HepG2 (cell line): Measurements from ENCODE around the gene SIVA1. TPM values are rescaled to one million over a fixed set of nuclear protein-coding genes. Genes with fewer than 3 reads are reported as not detected.
A peak's percentile ranks its signal among the peaks of the same experiment; 100 is the strongest.

Source experiments
- ATAC-seq: fragments of 200-7000 bp; cut with Tn5 transposase; 3 replicates; pipeline ENCODE4 v1.9.1; 2020; ENCODE audit warnings: mild to moderate bottlenecking, moderate library complexity
- Bru-seq: library from RNA; stranded (reverse); fragments of 400-500 nt; gene quantifications from one replicate; lab custom pipeline; 2021; lab: Mats Ljungman, UMichigan
- BruChase-seq, 2 experiments: library from RNA; stranded (reverse); fragments of 400-500 nt; gene quantifications; one replicate each; lab custom pipeline; 2021; lab: Mats Ljungman, UMichigan
- BruUV-seq: library from RNA; stranded (reverse); fragments of 400-500 nt; replicated peaks from 2 replicates; lab custom pipeline; 2021; lab: Mats Ljungman, UMichigan
- CTCF ChIA-PET: fragments of 300-600 bp; formaldehyde crosslinking; extraction: SDS; loops from one replicate; lab custom pipeline; 2021; ENCODE audit warnings: low total read pairs, inconsistent platforms, low intra/inter-chr PET ratio; lab: Yijun Ruan, JAX
- POLR2A ChIA-PET: fragments of 350-600 bp; sonication (Branson Sonifier 250); formaldehyde crosslinking; loops from one replicate; lab custom pipeline; 2020; ENCODE audit warnings: antibody characterized with exemption, inconsistent platforms; lab: Yijun Ruan, JAX
- DNase-seq: peaks from one replicate; pipeline ENCODE4 v3.0.0-alpha.2; 2015; ENCODE audit warnings: low spot score
- FAIRE-seq: peaks from 3 replicates; lab custom pipeline; 2011; peaks lifted over from hg19 to GRCh38; lab: Jason Lieb, UNC
- H2AFZ ChIP-seq: one replicate; pipeline ENCODE4 v1.6.1; 2011; ENCODE audit warnings: low read length, inconsistent platforms
- H3K27ac ChIP-seq: fragments of 300-600 bp; 3 replicates; pipeline ENCODE4 v1.8.0; 2011; ENCODE audit warnings: mixed run types, mild to moderate bottlenecking, mixed read lengths, low read length, inconsistent platforms; ENCODE audit not compliant: insufficient read depth; ENCODE audit errors: extremely low read length
- H3K27me3 ChIP-seq, 2 experiments: fragments of 200-600 bp in 1 of 2; 2 replicates in 1 of 2; 3 replicates in 1 of 2; pipeline versions ENCODE4 v1.6.0 to v1.8.0; 2011; ENCODE audit warnings: low read length in 2 of 2, mild to moderate bottlenecking in 2 of 2, moderate library complexity in 2 of 2, inconsistent platforms in 1 of 2; ENCODE audit not compliant: insufficient read depth in 2 of 2, control insufficient read depth in 1 of 2
- H3K36me3 ChIP-seq, 2 experiments: fragments of 200-600 bp in 1 of 2; replicated peaks in 1 of 2; 2 replicates in 1 of 2; 3 replicates in 1 of 2; pipeline versions ENCODE4 v1.5.1 to v1.8.0; 2011; ENCODE audit warnings: low read length in 2 of 2, inconsistent platforms in 1 of 2; ENCODE audit not compliant: insufficient read depth in 2 of 2, control insufficient read depth in 1 of 2
- H3K4me1 ChIP-seq: 2 replicates; pipeline ENCODE4 v1.5.1; 2012; ENCODE audit warnings: low read length, inconsistent platforms; ENCODE audit not compliant: insufficient read depth
- H3K4me2 ChIP-seq: 2 replicates; pipeline ENCODE4 v1.6.0; 2011; ENCODE audit warnings: low read depth, low read length, inconsistent platforms
- H3K4me3 ChIP-seq, 3 experiments: fragments of 200-600 bp in 1 of 3; sonication (generic), shearing (Covaris generic) in 1 of 3; replicated peaks in 1 of 3; 2 replicates each; pipeline ENCODE4 v1.5.1; 2011 to 2016; ENCODE audit warnings: low read length in 3 of 3, inconsistent platforms in 2 of 3, low read depth in 2 of 3, mild to moderate bottlenecking in 2 of 3, control low read depth in 1 of 3, mixed read lengths in 1 of 3; ENCODE audit not compliant: insufficient read depth in 1 of 3
- H3K79me2 ChIP-seq: one replicate; pipeline ENCODE4 v1.6.1; 2011; ENCODE audit warnings: low read length, inconsistent platforms; ENCODE audit not compliant: insufficient read depth
- H3K9ac ChIP-seq: 2 replicates; pipeline ENCODE4 v1.6.0; 2011; ENCODE audit warnings: mild to moderate bottlenecking, low read depth, low read length, inconsistent platforms; ENCODE audit not compliant: insufficient read depth
- H3K9me3 ChIP-seq: 2 replicates; pipeline ENCODE4 v1.5.1; 2012; ENCODE audit warnings: mild to moderate bottlenecking, low read length
- H4K20me1 ChIP-seq: 2 replicates; pipeline ENCODE4 v1.6.0; 2011; ENCODE audit warnings: inconsistent platforms, mild to moderate bottlenecking, low read length, moderate library complexity; ENCODE audit not compliant: insufficient read depth
- TBX2 ChIP-seq: sonication (generic); formaldehyde crosslinking; IDR thresholded peaks from 2 replicates; pipeline ENCODE4 v1.5.0; 2020; ENCODE audit warnings: missing genetic modification reagents, mild to moderate bottlenecking, borderline replicate concordance
- ZFP36L2 ChIP-seq: sonication (generic); formaldehyde crosslinking; IDR thresholded peaks from 2 replicates; pipeline ENCODE4 v1.4.0; 2020; ENCODE audit warnings: missing genetic modification reagents
- ZNF224 ChIP-seq: sonication (generic); formaldehyde crosslinking; IDR thresholded peaks from 2 replicates; pipeline ENCODE4 v1.5.0; 2020; ENCODE audit warnings: mild to moderate bottlenecking, missing genetic modification reagents
- ZNF589 ChIP-seq: sonication (generic); formaldehyde crosslinking; conservative IDR thresholded peaks from 2 replicates; pipeline ENCODE4 v1.8.0; 2022; ENCODE audit warnings: mild to moderate bottlenecking, moderate library complexity, missing genetic modification reagents
- ZNF7 ChIP-seq: IDR thresholded peaks from 2 replicates; pipeline ENCODE4 v1.6.1; 2016; ENCODE audit warnings: missing biosample characterization, missing genetic modification reagents
- ZNF782 ChIP-seq: sonication (generic); formaldehyde crosslinking; IDR thresholded peaks from 2 replicates; pipeline ENCODE4 v1.4.0; 2020; ENCODE audit warnings: missing genetic modification reagents, mild to moderate bottlenecking, borderline replicate concordance
- WGBS: methylation state at CpG from one replicate; pipeline ENCODE4 v1.1.6; 2017; ENCODE audit warnings: low lambda C conversion rate; 5-methylcytosine and 5-hydroxymethylcytosine counted together
- in situ Hi-C: cut with HindIII; loops from 2 replicates; pipeline ENCODE4 v1.10.0; 2017; ENCODE audit warnings: low pct_unique_long_range_greater_than_20kb; ENCODE audit not compliant: extremely low pct_ligation_motif_present
- intact Hi-C: fragments of 100-400 bp; cut with micrococcal nuclease; formaldehyde crosslinking; loops from one replicate; pipeline ENCODE4 v1.10.0; 2022; ENCODE audit not compliant: unreplicated experiment
- long read RNA-seq, 2 experiments: library from RNA in 1 of 2; library from polyadenylated mRNA in 1 of 2; stranded (forward) in 1 of 2; unstranded in 1 of 2; transcript quantifications; one replicate each; pipeline ENCODE4 v2.0.0, GENCODE V29; 2019 to 2022
- polyA minus RNA-seq, 3 experiments: library from RNA; depleted of rRNA, polyadenylated mRNA; stranded (reverse); fragments of >200 nt; gene quantifications; 2 replicates each; pipeline ENCODE4 v1.2.3, GENCODE V29; 2011; ENCODE audit warnings: low replicate concordance in 1 of 3
- polyA plus RNA-seq, 8 experiments: library from polyadenylated mRNA; depleted of rRNA in 3 of 8; stranded (reverse) in 7 of 8; unstranded in 1 of 8; fragments of >200 nt; fragmentation: Illumina TruSeq in 4 of 8; extraction: Trizol in 4 of 8; gene quantifications; 2 replicates each; pipeline versions ENCODE4 v1.2.1 to v1.2.3, GENCODE V29; 2011 to 2016; ENCODE audit warnings: low read depth in 4 of 8, missing spikeins in 1 of 8, mixed read lengths in 1 of 8; ENCODE audit not compliant: insufficient read depth in 1 of 8
- total RNA-seq, 5 experiments: library from RNA; depleted of rRNA; stranded (reverse); fragments of >200 nt; fragmentation: Illumina TruSeq; extraction: Trizol; gene quantifications; 2 replicates each; pipeline ENCODE4 v1.2.3, GENCODE V29; 2016; ENCODE audit warnings: low read depth in 1 of 5
- TF ChIP-seq, protein P1 (sequence below): conservative IDR thresholded peaks from 2 replicates; pipeline ENCODE4 v1.6.1; 2018; ENCODE audit warnings: missing genetic modification reagents
- TF ChIP-seq, protein P2 (sequence below): sonication (generic); formaldehyde crosslinking; IDR thresholded peaks from 2 replicates; pipeline ENCODE4 v1.5.1; 2020; ENCODE audit warnings: missing genetic modification reagents, mild to moderate bottlenecking, borderline replicate concordance

SIVA1 gene
- total RNA-seq (2016; rRNA removed; fragmentation: Illumina TruSeq; extraction: Trizol) (153 and 186 TPM in 2 replicates), polyA plus RNA-seq (2011; rRNA removed) (123 and 142 TPM in 2 replicates), polyA minus RNA-seq (2011; rRNA and poly(A)+ RNA removed; ENCODE audit: low replicate concordance) (49.5 and 64.5 TPM in 2 replicates), Bru-seq, nascent RNA (percentile 84 among the genes with signal in this experiment), BruChase-seq, experiment 1, labeled RNA remaining after a 6-hour chase (percentile 85 among the genes with signal in this experiment), BruChase-seq, experiment 2, labeled RNA remaining after a 2-hour chase (percentile 83 among the genes with signal in this experiment)
- 171 and 229 TPM in 2 replicates for total RNA-seq (2016; cell fraction: cytosol; rRNA removed; fragmentation: Illumina TruSeq; extraction: Trizol; ENCODE audit: low read depth)
- 166 and 191 TPM in 2 replicates for total RNA-seq (2016; cell fraction: insoluble cytoplasmic fraction; rRNA removed; fragmentation: Illumina TruSeq; extraction: Trizol)
- total RNA-seq (2016; cell fraction: membrane; rRNA removed; fragmentation: Illumina TruSeq; extraction: Trizol), result 186 and 219 TPM in 2 replicates
- 86.2 and 101 TPM in 2 replicates for total RNA-seq (2016; cell fraction: nucleus; rRNA removed; fragmentation: Illumina TruSeq; extraction: Trizol)
- polyA plus RNA-seq (2011; cell fraction: cytosol; rRNA removed), result 108 and 239 TPM in 2 replicates
- polyA plus RNA-seq (2011; cell fraction: nucleus; rRNA removed), result 125 and 162 TPM in 2 replicates
- 61.3 and 68.1 TPM in 2 replicates for polyA plus RNA-seq (2012)
- 162 and 202 TPM in 2 replicates for polyA plus RNA-seq (2016; cell fraction: cytosol; fragmentation: Illumina TruSeq; extraction: Trizol; ENCODE audit: low read depth)
- 128 and 130 TPM in 2 replicates for polyA plus RNA-seq (2016; cell fraction: insoluble cytoplasmic fraction; fragmentation: Illumina TruSeq; extraction: Trizol; ENCODE audit: low read depth)
- polyA plus RNA-seq (2016; cell fraction: membrane; fragmentation: Illumina TruSeq; extraction: Trizol; ENCODE audit: low read depth), result 134 and 168 TPM in 2 replicates
- polyA plus RNA-seq (2016; cell fraction: nucleus; fragmentation: Illumina TruSeq; extraction: Trizol; ENCODE audit: insufficient read depth, low read depth), result 129 and 133 TPM in 2 replicates
- polyA minus RNA-seq (2011; cell fraction: cytosol; rRNA and poly(A)+ RNA removed), result 22.7 and 31.5 TPM in 2 replicates
- polyA minus RNA-seq (2011; cell fraction: nucleus; rRNA and poly(A)+ RNA removed), result 17.3 and 18.4 TPM in 2 replicates
- long read RNA-seq, experiment 1, transcript SIVA1-201 (4 exons, 802 nt), result major isoform, 203 of 219 reads
- long read RNA-seq, experiment 1, transcript SIVA1-202 (3 exons, 550 nt), result minor isoform, 5 of 219 reads
- long read RNA-seq, experiment 1, partial matches to known transcripts, result 2 of 219 reads
- long read RNA-seq, experiment 1, other reads (novel, unspliced or antisense), result 8 of 219 reads
- long read RNA-seq, experiment 2, full-length matches to known transcripts, result 143 of 177 reads
- long read RNA-seq, experiment 2, partial matches to known transcripts, result 16 of 177 reads
- long read RNA-seq, experiment 2, other reads (novel, unspliced or antisense), result 18 of 177 reads

- peak; percentile 76 for FAIRE-seq
- WGBS, result 2% methylated on average over 48 of the region's 95 CpGs
- H3K4me3 ChIP-seq, result peak within 1 kb of the TSS; percentile 78 to 94 (median 80)
- H3K27me3 ChIP-seq, result no peaks in the 10 kb centered on the region
- H3K36me3 ChIP-seq, result peaks cover 8 to 23% of the 10 kb centered on the region in 2 experiments
- H3K9me3 ChIP-seq, result no peaks in the 10 kb centered on the region
- peaks cover 69% of the 10 kb centered on the region for H3K4me1 ChIP-seq
- H3K79me2 ChIP-seq, result peaks cover 38% of the 10 kb centered on the region
- H4K20me1 ChIP-seq, result peaks cover 17% of the 10 kb centered on the region
- peak within 1 kb of the TSS; percentile 94 for H3K4me2 ChIP-seq
- intact Hi-C loops, result loop anchor here (2.0 kb wide), 1 partner anchor 14 kb away; no protein-coding TSS in a partner anchor
- H2AFZ ChIP-seq, result no peak within 1 kb of the TSS
- H3K27ac ChIP-seq, result peak within 1 kb of the TSS; percentile 88
- peak; percentile 97 for DNase-seq
- ChIA-PET POLR2A (interaction anchor here (0.5 to 4.8 kb wide), 19 partner anchors 8 to 536 kb away, joined by 3 to 72 read pairs (median 6); partner anchors contain the start of genes ADSS1, CDCA4, CEP170B and ZBTB42), CTCF (no interaction called here)
- BruUV-seq, result no TSS peak
- H3K9ac ChIP-seq, result peak within 1 kb of the TSS; percentile 91
- in situ Hi-C loops, result no loop called here
- ATAC-seq, result peak; percentile 81
- TF ChIP-seq ZNF7 (CRISPR knock-in tag) (no peak), TBX2 (peak; percentile 78), ZNF589 (peak; percentile 87), ZNF224 (CRISPR knock-in tag) (no peak), ZNF782 (CRISPR knock-in tag) (peak; percentile 55; the same call in 1 of the 2 replicates), ZFP36L2 (CRISPR knock-in tag) (no peak)
- TF ChIP-seq, protein P1, sequence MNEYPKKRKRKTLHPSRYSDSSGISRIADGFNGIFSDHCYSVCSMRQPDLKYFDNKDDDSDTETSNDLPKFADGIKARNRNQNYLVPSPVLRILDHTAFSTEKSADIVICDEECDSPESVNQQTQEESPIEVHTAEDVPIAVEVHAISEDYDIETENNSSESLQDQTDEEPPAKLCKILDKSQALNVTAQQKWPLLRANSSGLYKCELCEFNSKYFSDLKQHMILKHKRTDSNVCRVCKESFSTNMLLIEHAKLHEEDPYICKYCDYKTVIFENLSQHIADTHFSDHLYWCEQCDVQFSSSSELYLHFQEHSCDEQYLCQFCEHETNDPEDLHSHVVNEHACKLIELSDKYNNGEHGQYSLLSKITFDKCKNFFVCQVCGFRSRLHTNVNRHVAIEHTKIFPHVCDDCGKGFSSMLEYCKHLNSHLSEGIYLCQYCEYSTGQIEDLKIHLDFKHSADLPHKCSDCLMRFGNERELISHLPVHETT (CRISPR knock-in tag), result 0 out of 2 replicates have a peak, but pooled peaks have one; percentile 5
- TF ChIP-seq, protein P2, sequence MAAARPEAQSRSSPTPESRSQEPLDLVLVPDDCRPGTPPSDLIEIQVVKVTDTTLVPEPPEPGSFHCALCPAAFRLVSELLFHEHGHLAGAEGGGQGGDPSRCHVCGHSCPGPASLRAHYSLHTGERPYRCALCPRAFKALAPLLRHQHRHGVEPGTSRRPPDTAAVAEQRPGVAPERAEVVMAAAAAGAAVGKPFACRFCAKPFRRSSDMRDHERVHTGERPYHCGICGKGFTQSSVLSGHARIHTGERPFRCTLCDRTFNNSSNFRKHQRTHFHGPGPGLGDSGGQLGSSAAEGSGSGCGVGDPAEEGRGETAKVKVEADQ, result peak; percentile 92; the same call in 1 of the 2 replicates
Observed at GRCh38 chr14:104752735-104753527, at the start of gene SIVA1. SIVA1 (plus strand) TSS chr14:104753147; CDS start chr14:104753202, 55 bp downstream.
